Suprapubic skin (tissue), 3 donors: ENCODE results near the gene LIN37.

Source experiments
- CTCF ChIP-seq, 2 donors: fragments of 200-600 bp in 1 of 2; fragments of 450-650 bp in 1 of 2; sonication (generic) in 1 of 2; IDR thresholded peaks; one replicate each; pipeline ENCODE4 v1.5.1; 2016 to 2019; ENCODE audit warnings: antibody characterized with exemption in 2 of 2, mild to moderate bottlenecking in 1 of 2, moderate library complexity in 1 of 2
- EP300 ChIP-seq: sonication (generic); formaldehyde crosslinking; IDR thresholded peaks from one replicate; pipeline ENCODE4 v1.6.1; 2017; ENCODE audit warnings: antibody characterized with exemption
- POLR2A ChIP-seq, 2 donors: fragments of 450-650 bp; IDR thresholded peaks; one replicate each; pipeline ENCODE4 v1.6.1; 2017; ENCODE audit warnings: antibody characterized with exemption in 2 of 2, mild to moderate bottlenecking in 2 of 2, moderate library complexity in 2 of 2

GRCh38 chr19:35751839-35752745 is 3.7 kb downstream of the LIN37 start:
- TF ChIP-seq CTCF (IDR thresholded peaks at IDR 0.05) (no peak), EP300 (no peak), POLR2A (IDR thresholded peaks at IDR 0.05) (no peak)
